Ishikawa (cell line): ENCODE data around the gene MBD1.

ENCODE experiments used
- CEBPB ChIP-seq: IDR thresholded peaks from 2 replicates; pipeline ENCODE4 v1.6.1; 2012
- CREB1 ChIP-seq: IDR thresholded peaks from 2 replicates; pipeline ENCODE4 v1.6.1; 2012; ENCODE audit warnings: low read depth
- EGR1 ChIP-seq: IDR thresholded peaks from 2 replicates; pipeline ENCODE4 v1.6.1; 2012
- FOXM1 ChIP-seq: IDR thresholded peaks from 2 replicates; pipeline ENCODE4 v1.6.1; 2012; ENCODE audit warnings: low read depth, borderline replicate concordance
- MAX ChIP-seq: IDR thresholded peaks from 2 replicates; pipeline ENCODE4 v1.6.1; 2012
- NFIC ChIP-seq: IDR thresholded peaks from 2 replicates; pipeline ENCODE4 v1.6.1; 2012
- TAF1 ChIP-seq: IDR thresholded peaks from 2 replicates; pipeline ENCODE4 v1.6.1; 2012; ENCODE audit warnings: low read depth, mild to moderate bottlenecking
- TEAD4 ChIP-seq: IDR thresholded peaks from 2 replicates; pipeline ENCODE4 v1.6.1; 2012
- USF1 ChIP-seq: IDR thresholded peaks from 2 replicates; pipeline ENCODE4 v1.6.1; 2012
- ZBTB7A ChIP-seq: IDR thresholded peaks from 2 replicates; pipeline ENCODE4 v1.6.1; 2012; ENCODE audit warnings: low read depth

Gene MBD1

GRCh38 chr18:50231621-50232020 lies 49.7 kb downstream of the MBD1 start:
- TF ChIP-seq TEAD4, result no peak
- no peak for TF ChIP-seq TAF1
- TF ChIP-seq ZBTB7A, result no peak
- TF ChIP-seq FOXM1, result no peak
- TF ChIP-seq EGR1, result no peak
- no peak for TF ChIP-seq NFIC
- TF ChIP-seq CEBPB, result no peak
- no peak for TF ChIP-seq MAX
- no peak for TF ChIP-seq CREB1
- no peak for TF ChIP-seq USF1
